Keratinocyte (primary cell): ENCODE data around the gene OCLN. TPM values are rescaled to one million over a fixed set of nuclear protein-coding genes. Genes with fewer than 3 reads are reported as not detected.

Source experiments
- DNase-seq: peaks from one replicate; pipeline ENCODE4 v3.0.0-alpha.2; 2011; ENCODE audit warnings: low read depth, missing footprints, low spot score
- FAIRE-seq: peaks from 2 replicates; lab custom pipeline; 2011; peaks lifted over from hg19 to GRCh38; lab: Jason Lieb, UNC
- H2AFZ ChIP-seq: 2 replicates; pipeline ENCODE4 v1.6.0; 2012; ENCODE audit warnings: low read length, control low read depth, inconsistent platforms; ENCODE audit not compliant: control insufficient read depth
- H3K27ac ChIP-seq: 2 replicates; pipeline ENCODE4 v1.5.1; 2011; ENCODE audit warnings: low read length; ENCODE audit not compliant: control insufficient read depth, insufficient read depth
- H3K27me3 ChIP-seq: 3 replicates; pipeline ENCODE4 v1.6.0; 2011; ENCODE audit warnings: low read length; ENCODE audit not compliant: control insufficient read depth, insufficient read depth; ENCODE audit errors: extremely low read depth
- H3K36me3 ChIP-seq, 2 experiments: 2 replicates in 1 of 2; 3 replicates in 1 of 2; pipeline ENCODE4 v1.5.1; 2011; ENCODE audit warnings: low read length in 2 of 2, mild to moderate bottlenecking in 1 of 2; ENCODE audit not compliant: control insufficient read depth in 2 of 2, insufficient read depth in 2 of 2; ENCODE audit errors: extremely low read depth in 1 of 2
- H3K4me1 ChIP-seq: 3 replicates; pipeline ENCODE4 v1.5.1; 2011; ENCODE audit warnings: low read length; ENCODE audit not compliant: control insufficient read depth, insufficient read depth; ENCODE audit errors: extremely low read depth
- H3K4me2 ChIP-seq: 3 replicates; pipeline ENCODE4 v1.6.0; 2011; ENCODE audit warnings: low read depth, low read length; ENCODE audit not compliant: control insufficient read depth, insufficient read depth; ENCODE audit errors: extremely low read depth
- H3K4me3 ChIP-seq, 3 experiments: fragments of 200-600 bp in 1 of 3; sonication (generic) in 1 of 3; 2 replicates in 2 of 3; 3 replicates in 1 of 3; pipeline ENCODE4 v1.5.1; 2011 to 2016; ENCODE audit warnings: low read length in 3 of 3, mild to moderate bottlenecking in 3 of 3, control low read depth in 2 of 3, inconsistent platforms in 1 of 3, low read depth in 1 of 3, mixed read lengths in 1 of 3, mixed run types in 1 of 3, moderate library complexity in 1 of 3; ENCODE audit not compliant: control insufficient read depth in 2 of 3, insufficient read depth in 2 of 3; ENCODE audit errors: extremely low read depth in 1 of 3
- H3K79me2 ChIP-seq: 2 replicates; pipeline ENCODE4 v1.6.0; 2012; ENCODE audit warnings: low read length; ENCODE audit not compliant: control insufficient read depth, insufficient read depth
- H3K9ac ChIP-seq: 3 replicates; pipeline ENCODE4 v1.6.0; 2011; ENCODE audit warnings: low read length; ENCODE audit not compliant: control insufficient read depth, insufficient read depth; ENCODE audit errors: extremely low read depth
- H3K9me1 ChIP-seq: 3 replicates; pipeline ENCODE4 v1.6.0; 2011; ENCODE audit warnings: low read length; ENCODE audit not compliant: control insufficient read depth, insufficient read depth; ENCODE audit errors: extremely low read depth
- H3K9me3 ChIP-seq: 2 replicates; pipeline ENCODE4 v1.5.1; 2012; ENCODE audit warnings: low read depth, low read length; ENCODE audit not compliant: control insufficient read depth
- H4K20me1 ChIP-seq: 3 replicates; pipeline ENCODE4 v1.6.0; 2011; ENCODE audit warnings: low read length; ENCODE audit not compliant: control insufficient read depth, insufficient read depth; ENCODE audit errors: extremely low read depth
- EZH2 ChIP-seq: IDR thresholded peaks from one replicate; pipeline ENCODE4 v1.6.1; 2012; ENCODE audit warnings: inconsistent platforms, mild to moderate bottlenecking, low read length, moderate library complexity
- dilution Hi-C: fragments of 300-500 bp; cut with MboI; formaldehyde crosslinking; loops from one replicate; pipeline ENCODE4 v1.7.0; 2020; ENCODE audit warnings: low sequenced_read_pairs; ENCODE audit not compliant: extremely low pct_ligation_motif_present
- polyA plus RNA-seq, 5 experiments: library from polyadenylated mRNA; depleted of rRNA in 3 of 5; stranded (reverse) in 3 of 5; stranded (forward) in 1 of 5; unstranded in 1 of 5; fragments of >200 nt; gene quantifications; 1 replicate in 1 of 5; 2 replicates in 3 of 5; 3 replicates in 1 of 5; pipeline versions ENCODE4 v1.2.1 to v1.2.3, GENCODE V29; 2011 to 2012; ENCODE audit warnings: missing spikeins in 2 of 5, low read depth in 1 of 5, low replicate concordance in 1 of 5
- TF ChIP-seq, protein P1 (sequence below), 3 experiments: IDR thresholded peaks in 1 of 3; conservative IDR thresholded peaks in 1 of 3; optimal IDR thresholded peaks in 1 of 3; 2 replicates in 2 of 3; 3 replicates in 1 of 3; pipeline versions ENCODE3 to v1.5.1; 2011; ENCODE audit warnings: low read length in 3 of 3, mild to moderate bottlenecking in 3 of 3, moderate library complexity in 2 of 3, control low read depth in 1 of 3, inconsistent platforms in 1 of 3; ENCODE audit not compliant: insufficient read depth in 2 of 3; ENCODE audit errors: extremely low read depth in 1 of 3

The OCLN gene
- polyA plus RNA-seq, 1 donor (not counting 4 experiments of a cell fraction or from before 2014, with no cell fraction given): 4.6 TPM

GRCh38 chr5:69517763-69518212, 25.2 kb downstream of the OCLN start:
- Histone ChIP-seq H3K4me3 (no peak overlapping the region), H3K27me3 (no peaks in the 10 kb centered on the region), H3K79me2 (no peaks in the 10 kb centered on the region), H3K9me3 (no peaks in the 10 kb centered on the region), H3K4me1 (peaks cover 18% of the 10 kb centered on the region), H3K9ac (no peak overlapping the region), H3K36me3 (no peaks in the 10 kb centered on the region), H2AFZ (no peak overlapping the region), H3K27ac (no peak overlapping the region), H3K9me1 (no peaks in the 10 kb centered on the region), H3K4me2 (no peak overlapping the region), H4K20me1 (no peaks in the 10 kb centered on the region)
- dilution Hi-C loops: no loop called here
- no peak for FAIRE-seq
- TF ChIP-seq EZH2: no peak
- TF ChIP-seq, protein P1, sequence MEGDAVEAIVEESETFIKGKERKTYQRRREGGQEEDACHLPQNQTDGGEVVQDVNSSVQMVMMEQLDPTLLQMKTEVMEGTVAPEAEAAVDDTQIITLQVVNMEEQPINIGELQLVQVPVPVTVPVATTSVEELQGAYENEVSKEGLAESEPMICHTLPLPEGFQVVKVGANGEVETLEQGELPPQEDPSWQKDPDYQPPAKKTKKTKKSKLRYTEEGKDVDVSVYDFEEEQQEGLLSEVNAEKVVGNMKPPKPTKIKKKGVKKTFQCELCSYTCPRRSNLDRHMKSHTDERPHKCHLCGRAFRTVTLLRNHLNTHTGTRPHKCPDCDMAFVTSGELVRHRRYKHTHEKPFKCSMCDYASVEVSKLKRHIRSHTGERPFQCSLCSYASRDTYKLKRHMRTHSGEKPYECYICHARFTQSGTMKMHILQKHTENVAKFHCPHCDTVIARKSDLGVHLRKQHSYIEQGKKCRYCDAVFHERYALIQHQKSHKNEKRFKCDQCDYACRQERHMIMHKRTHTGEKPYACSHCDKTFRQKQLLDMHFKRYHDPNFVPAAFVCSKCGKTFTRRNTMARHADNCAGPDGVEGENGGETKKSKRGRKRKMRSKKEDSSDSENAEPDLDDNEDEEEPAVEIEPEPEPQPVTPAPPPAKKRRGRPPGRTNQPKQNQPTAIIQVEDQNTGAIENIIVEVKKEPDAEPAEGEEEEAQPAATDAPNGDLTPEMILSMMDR (optimal IDR thresholded peaks at IDR 0.05 in 1 of 3, IDR thresholded peaks at IDR 0.05 in 1 of 3, conservative IDR thresholded peaks at IDR 0.05 in 1 of 3; ENCODE audit: extremely low read depth in 1 of 3, insufficient read depth in 2 of 3, low read length in 3 of 3): no peak
- DNase-seq: no peak

- no peak for FAIRE-seq
- no peak for DNase-seq
- dilution Hi-C loops: no loop called here
- no peak overlapping the region for H3K9ac ChIP-seq
- no peaks in the 10 kb centered on the region for H3K36me3 ChIP-seq
- H3K27ac ChIP-seq: no peak overlapping the region
- peaks cover 14% of the 10 kb centered on the region for H3K4me1 ChIP-seq
- no peak overlapping the region for H2AFZ ChIP-seq
- no peak overlapping the region for H3K4me2 ChIP-seq
- no peaks in the 10 kb centered on the region for H3K27me3 ChIP-seq
- no peak overlapping the region for H3K4me3 ChIP-seq
- no peaks in the 10 kb centered on the region for H3K9me3 ChIP-seq
- H3K9me1 ChIP-seq: no peaks in the 10 kb centered on the region
- H4K20me1 ChIP-seq: no peaks in the 10 kb centered on the region
- no peaks in the 10 kb centered on the region for H3K79me2 ChIP-seq
- TF ChIP-seq EZH2: no peak
- TF ChIP-seq, protein P1 (optimal IDR thresholded peaks at IDR 0.05 in 1 of 3, IDR thresholded peaks at IDR 0.05 in 1 of 3, conservative IDR thresholded peaks at IDR 0.05 in 1 of 3; ENCODE audit: extremely low read depth in 1 of 3, insufficient read depth in 2 of 3, low read length in 3 of 3): no peak
Observed at GRCh38 chr5:69519285-69519684, 26.7 kb downstream of the OCLN start.
